Measurements from ENCODE around the gene LMOD2.
"Not testable (repeated sequence)": the region's sequence is repeated elsewhere in the genome, so short reads cannot be mapped to it uniquely, and the experiment has no call there.

The LMOD2 gene, protein sequence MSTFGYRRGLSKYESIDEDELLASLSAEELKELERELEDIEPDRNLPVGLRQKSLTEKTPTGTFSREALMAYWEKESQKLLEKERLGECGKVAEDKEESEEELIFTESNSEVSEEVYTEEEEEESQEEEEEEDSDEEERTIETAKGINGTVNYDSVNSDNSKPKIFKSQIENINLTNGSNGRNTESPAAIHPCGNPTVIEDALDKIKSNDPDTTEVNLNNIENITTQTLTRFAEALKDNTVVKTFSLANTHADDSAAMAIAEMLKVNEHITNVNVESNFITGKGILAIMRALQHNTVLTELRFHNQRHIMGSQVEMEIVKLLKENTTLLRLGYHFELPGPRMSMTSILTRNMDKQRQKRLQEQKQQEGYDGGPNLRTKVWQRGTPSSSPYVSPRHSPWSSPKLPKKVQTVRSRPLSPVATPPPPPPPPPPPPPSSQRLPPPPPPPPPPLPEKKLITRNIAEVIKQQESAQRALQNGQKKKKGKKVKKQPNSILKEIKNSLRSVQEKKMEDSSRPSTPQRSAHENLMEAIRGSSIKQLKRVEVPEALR

DNA sequence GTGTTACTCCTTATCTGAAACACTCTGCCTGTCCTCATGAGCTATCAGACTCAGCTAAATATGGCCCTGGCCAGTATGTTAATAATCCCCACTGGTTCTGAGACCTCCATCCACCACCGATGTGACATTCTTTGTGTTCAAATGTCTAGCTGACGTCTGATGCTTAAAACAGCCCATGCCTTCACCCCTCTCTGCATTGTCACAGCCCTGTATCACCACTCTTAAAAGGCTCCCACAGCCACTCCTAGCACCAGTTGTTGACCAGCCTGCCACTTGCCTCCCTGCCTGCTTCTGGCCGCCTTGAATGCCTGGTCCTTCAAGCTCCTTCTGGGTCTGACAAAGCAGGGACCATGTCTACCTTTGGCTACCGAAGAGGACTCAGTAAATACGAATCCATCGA lies at the start of gene LMOD2:
LMOD2 (plus strand) TSS at position 253 of the 400 bp plus-strand sequence; CDS start at position 351, 98 bp downstream.
- DNase-seq: no peak

DNA sequence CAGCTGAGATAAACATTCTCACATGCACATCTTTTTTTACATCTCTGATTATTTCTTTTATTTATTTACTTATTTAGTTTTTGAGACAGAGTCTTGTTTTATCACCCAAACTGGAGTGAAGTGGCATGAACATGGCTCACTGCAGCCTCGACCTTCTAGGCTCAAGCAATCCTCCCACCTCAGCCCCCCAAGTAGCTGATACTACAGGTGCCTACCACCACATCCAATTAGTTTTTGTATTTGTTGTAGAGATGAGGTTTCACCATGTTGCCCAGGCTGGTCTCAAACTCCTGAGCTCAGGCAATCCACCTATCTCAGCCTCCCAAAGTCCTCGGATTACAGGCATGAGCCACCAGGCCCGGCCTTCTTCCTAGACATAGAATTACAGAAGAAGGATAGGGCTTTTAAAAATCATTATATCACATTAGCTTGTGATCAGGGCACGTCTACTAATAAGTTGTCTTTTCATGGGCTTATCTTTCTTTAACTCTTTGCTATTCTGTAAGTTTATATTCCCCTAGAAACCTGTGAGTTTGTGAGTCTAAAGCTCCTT lies 48.2 kb upstream of the LMOD2 start:
- DNase-seq: no peak

GRCh38 chr7:123608991-123609882 lies 46.4 kb upstream of the LMOD2 start:
- no peak for DNase-seq

DNA sequence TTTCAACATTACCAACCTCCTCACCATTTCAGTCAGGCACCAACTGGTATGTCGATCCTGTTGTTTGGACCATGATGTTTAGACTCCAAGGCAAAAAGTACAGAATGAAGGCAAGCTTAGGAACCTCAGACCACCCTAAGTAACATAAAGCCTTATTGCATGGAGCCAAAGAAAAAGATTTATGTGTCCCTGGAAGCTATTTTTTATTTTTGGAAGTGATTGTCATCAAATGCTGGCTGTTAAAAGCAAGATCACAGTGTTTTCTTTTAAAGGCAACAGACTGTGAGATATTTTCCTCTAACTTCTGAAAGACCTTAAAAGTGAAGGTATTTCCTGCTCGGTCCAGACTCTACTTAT lies 45.8 kb upstream of the LMOD2 start:
- no peak for DNase-seq

DNA sequence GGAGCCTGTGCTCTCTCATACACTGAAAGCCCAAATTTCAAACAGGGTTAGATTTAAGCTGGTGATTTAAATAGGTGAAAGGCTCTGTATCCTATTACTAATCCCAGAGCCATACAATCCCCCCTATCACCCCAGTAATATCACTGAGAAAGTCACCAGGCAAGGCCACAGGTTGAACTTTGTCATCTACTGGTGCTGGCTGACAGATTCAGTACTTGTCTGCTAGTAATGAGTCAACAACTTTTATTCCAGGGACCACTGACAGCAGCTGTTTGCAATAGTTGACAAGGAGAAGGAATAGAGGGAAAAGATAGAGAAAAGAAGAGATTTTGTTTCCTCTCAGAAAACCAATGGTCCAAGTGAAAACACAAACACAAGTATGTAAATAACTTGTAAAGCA lies 43.6 kb upstream of the LMOD2 start:
- DNase-seq: no peak

- no peak for DNase-seq
These were observed 40.3 kb upstream of the LMOD2 start for GRCh38 chr7:123615344-123615743.

DNA sequence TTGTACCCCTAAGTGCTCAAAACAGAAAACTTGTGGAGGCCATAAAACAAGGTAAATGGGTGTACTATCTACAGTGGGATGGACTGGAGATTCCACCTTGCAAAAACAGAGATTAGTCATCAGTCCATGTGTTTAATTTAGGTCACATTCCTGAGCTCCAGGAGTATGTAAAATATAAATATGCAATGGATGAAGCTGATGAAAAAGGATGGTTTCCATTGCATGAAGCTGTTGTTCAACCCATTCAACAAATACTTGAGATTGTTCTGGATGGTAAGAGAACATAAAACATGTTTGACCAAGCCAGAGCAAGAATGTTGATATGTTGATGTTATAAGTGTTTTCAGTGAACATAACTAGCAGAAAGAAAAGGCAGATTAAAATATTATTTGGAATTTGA lies 39.4 kb upstream of the LMOD2 start:
- DNase-seq: no peak

GRCh38 chr7:123621707-123622106 lies 34.0 kb upstream of the LMOD2 start:
- no peak for DNase-seq

- DNase-seq: no peak
These were observed 32.8 kb upstream of the LMOD2 start for GRCh38 chr7:123622660-123623386.

DNA sequence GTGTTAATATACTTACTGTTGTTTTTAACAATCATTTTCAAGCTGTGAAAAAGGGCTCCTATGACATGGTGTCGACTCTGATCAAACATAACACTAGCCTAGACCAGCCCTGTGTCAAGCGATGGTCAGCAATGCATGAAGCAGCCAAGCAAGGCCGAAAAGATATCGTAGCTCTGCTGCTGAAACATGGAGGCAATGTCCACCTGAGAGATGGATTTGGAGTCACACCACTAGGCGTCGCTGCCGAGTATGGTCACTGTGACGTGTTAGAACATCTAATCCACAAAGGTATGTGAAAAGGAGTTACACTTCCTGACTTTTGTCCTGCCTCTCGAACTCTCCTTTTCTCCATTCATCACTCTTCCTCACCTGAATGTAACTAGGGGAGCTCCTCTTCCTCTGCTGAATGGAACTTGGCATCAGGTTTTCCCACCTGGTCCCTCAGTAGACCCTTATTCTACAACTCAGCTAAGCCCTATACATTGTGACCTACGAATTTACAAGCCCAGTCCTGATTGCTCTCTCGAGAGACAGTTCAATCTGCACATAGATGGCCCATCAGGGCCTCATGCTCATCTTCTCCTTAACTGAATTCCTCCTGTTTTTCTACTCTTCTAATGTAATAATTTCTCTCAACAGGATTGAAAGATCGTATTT lies 31.0 kb upstream of the LMOD2 start:
- peak; percentile 33 for DNase-seq

DNA sequence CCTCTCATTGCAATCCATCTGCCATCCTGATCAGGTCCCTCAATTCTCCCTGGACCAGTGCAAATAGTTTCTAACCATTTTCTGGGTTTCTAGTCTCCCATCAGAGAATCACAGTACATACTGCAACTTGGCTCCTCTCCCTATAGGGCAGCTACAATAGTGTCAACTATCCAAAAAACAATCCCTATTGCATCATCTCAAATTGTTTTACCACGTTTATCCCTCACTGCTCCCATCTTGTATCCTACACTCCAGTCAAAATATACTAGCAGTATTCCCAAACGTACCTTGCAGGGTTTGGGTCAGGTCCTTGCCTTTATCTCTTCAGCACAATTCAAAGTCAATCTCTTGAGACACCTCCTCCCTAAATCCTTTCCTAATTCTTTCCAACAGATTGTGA lies 30.4 kb upstream of the LMOD2 start:
- DNase-seq: no peak

GRCh38 chr7:123627851-123628250 lies 27.8 kb upstream of the LMOD2 start:
- DNase-seq: no peak

- DNase-seq: no peak
These were observed 26.8 kb upstream of the LMOD2 start for GRCh38 chr7:123628829-123629228.

GRCh38 chr7:123629281-123629680 lies 26.4 kb upstream of the LMOD2 start:
- no peak for DNase-seq

DNA sequence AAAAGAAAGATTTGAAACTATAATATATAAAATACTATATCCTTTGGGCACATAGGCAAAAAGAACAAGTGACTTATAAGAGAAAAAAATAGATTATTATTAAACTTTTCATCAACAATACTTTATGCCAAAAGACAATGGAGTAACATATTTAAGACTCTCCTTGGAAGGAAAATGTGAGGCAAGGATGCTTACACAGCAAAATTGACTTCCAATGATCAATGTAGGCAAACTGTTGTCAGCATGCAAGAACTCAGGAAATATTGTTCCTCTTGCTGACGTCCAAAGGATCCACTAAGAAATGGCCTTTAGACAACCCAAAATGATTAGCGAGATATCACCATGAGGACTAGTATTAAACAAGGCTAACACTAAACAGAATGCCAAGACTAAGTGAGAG lies 22.9 kb upstream of the LMOD2 start:
- no peak for DNase-seq

DNA sequence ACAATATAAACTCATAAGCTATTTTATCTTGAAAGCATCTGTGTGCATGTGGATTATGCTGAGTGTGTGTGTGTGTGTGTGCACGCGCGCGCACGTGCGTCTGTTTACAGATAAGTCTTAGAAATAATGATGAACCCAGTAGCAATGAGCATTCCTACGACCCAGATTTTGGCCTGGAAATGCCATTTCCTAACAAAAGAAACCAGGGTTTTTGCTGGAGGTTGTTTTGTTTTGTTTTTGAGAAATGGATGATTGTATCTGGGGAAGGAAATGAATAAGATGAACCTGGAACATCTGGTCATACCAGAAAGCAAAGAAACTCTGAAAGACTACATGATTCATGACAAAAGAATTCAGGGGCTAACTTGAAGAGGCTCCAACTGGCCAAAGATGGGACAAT lies 22.1 kb upstream of the LMOD2 start:
- no peak for DNase-seq

GRCh38 chr7:123634011-123634573 lies 21.6 kb upstream of the LMOD2 start:
- not testable (repeated sequence) for DNase-seq

DNA sequence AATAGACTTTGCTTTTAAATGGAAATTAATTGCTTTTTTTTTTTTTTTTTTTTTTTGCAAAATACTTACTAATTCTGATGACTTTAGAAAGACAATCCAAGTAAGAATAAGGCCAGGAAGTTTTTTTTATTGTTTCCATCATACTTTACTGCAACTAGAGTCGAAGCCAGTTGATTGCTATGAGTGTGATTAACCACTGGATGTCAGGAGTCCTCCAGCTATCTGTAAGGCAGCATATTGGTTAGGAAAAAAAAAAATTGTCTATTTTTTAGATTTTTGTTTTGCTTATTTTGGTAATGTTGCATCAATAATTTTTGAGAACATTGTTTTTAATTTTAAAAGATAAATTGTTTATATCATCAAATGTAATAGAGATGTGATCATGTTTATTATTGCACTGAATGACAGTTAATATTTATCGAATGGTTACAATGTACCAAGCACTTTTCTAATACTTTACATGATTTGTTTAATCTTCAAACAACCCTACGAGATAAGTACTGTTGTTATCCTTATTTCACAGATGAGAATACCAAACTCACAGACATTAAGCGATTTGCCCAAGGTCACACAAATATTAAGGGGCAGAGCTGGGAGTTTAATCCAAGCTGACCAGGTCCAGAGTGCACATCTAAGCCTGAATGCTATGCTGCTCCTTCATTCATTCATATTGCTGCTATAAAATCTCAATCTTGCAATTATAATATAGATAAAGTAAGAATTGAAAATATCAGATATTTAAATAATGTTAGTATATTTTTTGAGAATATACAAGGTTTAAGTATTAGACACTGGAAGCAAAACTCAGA lies 19.9 kb upstream of the LMOD2 start:
- DNase-seq: no peak

DNA sequence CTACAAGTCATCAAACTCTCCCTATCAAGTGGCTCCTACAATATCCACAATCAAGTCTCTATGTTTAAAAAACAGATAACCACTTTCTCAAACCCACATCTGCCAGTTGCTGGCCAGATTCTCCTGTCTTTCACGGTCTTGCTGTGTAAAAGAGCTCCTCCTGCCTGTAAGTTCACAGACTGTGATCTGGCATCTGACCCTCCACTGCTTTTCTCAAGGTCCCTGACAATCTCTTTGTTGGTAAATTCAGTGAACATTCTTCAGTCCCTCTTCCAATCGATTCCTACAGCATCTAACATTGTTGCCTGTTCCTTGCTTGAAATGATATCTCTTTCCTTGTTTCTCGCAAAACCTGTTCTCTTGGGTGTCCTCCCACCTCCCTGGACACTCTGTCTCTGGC lies 18.5 kb upstream of the LMOD2 start:
- DNase-seq: no peak

DNA sequence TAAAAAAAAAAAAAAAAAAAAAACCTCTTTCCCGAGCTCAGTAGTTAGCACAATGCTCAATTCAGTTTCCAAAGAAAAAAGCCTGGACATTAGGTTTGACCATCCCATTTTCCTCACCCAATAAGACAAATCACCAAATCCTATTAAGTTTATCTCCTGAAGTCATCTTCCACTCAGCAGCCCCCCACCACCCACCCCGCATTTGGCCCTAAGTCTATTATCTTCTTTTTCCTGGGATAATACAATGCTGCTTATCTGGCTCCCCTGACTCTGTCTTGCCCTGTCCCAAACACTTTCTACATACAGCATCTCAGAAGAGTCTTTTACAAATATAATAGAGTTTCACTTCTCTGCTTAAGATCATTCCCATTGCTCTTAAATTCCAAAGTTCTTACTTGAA lies 17.8 kb upstream of the LMOD2 start:
- DNase-seq: no peak

DNA sequence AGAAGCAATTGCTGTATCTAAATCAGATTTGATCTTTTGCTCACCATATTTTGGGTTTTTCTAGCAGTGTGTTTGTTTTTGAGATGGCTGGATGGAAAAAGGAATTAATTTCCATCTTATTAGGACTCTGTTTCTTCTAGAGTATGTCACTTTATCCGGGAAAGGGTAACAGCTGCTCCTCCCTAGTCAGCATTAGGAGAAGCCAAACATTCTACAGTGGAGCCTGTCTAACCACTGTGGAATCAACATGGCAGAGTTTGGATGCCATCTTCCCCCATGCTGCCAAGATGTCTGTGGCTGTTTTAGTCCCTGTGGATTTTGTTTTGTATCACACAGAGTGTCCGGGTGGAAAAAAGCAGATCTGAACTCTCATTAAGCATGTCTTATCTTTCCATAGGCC lies 16.0 kb upstream of the LMOD2 start:
- no peak for DNase-seq

Data from activated effector memory CD4-positive, alpha-beta T cell treated with Interleukin-2 at 50 U/mL for 16 hours (primary cell).